DMS153 treated with DMSO at 0.1 percent for 48 hours (cell line): ENCODE results near the gene TLR7.

ENCODE experiments used
- DNase-seq: peaks from one replicate; lab custom pipeline; 2025; ENCODE audit not compliant: unreplicated experiment; lab: John Stamatoyannopoulos, UW

Gene TLR7

GRCh38 chrX:12866451-12867377 lies at the start of gene TLR7:
Gene TLR7 (plus strand): TSS chrX:12867072. CDS start chrX:12867579, 507 bp downstream.
- no peak for DNase-seq

- no peak for DNase-seq
Measured at GRCh38 chrX:12817528-12817927, 49.3 kb upstream of the TLR7 start.

- DNase-seq, result no peak
Measured at GRCh38 chrX:12819222-12819621, 47.6 kb upstream of the TLR7 start.

GRCh38 chrX:12820737-12821136 lies 46.1 kb upstream of the TLR7 start:
- DNase-seq, result no peak

GRCh38 chrX:12824944-12825343 lies 41.9 kb upstream of the TLR7 start:
- DNase-seq, result no peak

- DNase-seq, result no peak
Measured at GRCh38 chrX:12825801-12826200, 41.1 kb upstream of the TLR7 start.

- no peak for DNase-seq
Measured at GRCh38 chrX:12843061-12843667, 23.7 kb upstream of the TLR7 start.

- DNase-seq, result no peak
Measured at GRCh38 chrX:12843668-12844279, 23.1 kb upstream of the TLR7 start.

- no peak for DNase-seq
Measured at GRCh38 chrX:12844319-12844718, 22.6 kb upstream of the TLR7 start.

- no peak for DNase-seq
Measured at GRCh38 chrX:12865359-12865758, 1.5 kb upstream of the TLR7 start.

- DNase-seq, result no peak
Measured at GRCh38 chrX:12867685-12868084, 813 bp downstream of the TLR7 start.

GRCh38 chrX:12868747-12869146 lies 1.9 kb downstream of the TLR7 start:
- DNase-seq, result no peak

- DNase-seq, result no peak
Measured at GRCh38 chrX:12871257-12871656, 4.4 kb downstream of the TLR7 start.

- DNase-seq, result no peak
Measured at GRCh38 chrX:12872741-12873140, 5.9 kb downstream of the TLR7 start.

GRCh38 chrX:12874581-12874980 lies 7.7 kb downstream of the TLR7 start:
- DNase-seq, result no peak

- no peak for DNase-seq
Measured at GRCh38 chrX:12877386-12877785, 10.5 kb downstream of the TLR7 start.

- DNase-seq, result no peak
Measured at GRCh38 chrX:12878536-12878935, 11.7 kb downstream of the TLR7 start.

GRCh38 chrX:12881914-12882313 lies 15.0 kb downstream of the TLR7 start:
- no peak for DNase-seq

GRCh38 chrX:12885508-12885907 lies 18.6 kb downstream of the TLR7 start:
- no peak for DNase-seq

- no peak for DNase-seq
Measured at GRCh38 chrX:12886545-12886944, 19.7 kb downstream of the TLR7 start.

GRCh38 chrX:12887141-12887540 lies 20.3 kb downstream of the TLR7 start:
- no peak for DNase-seq

GRCh38 chrX:12887767-12888166 lies 20.9 kb downstream of the TLR7 start:
- DNase-seq, result no peak
